HepG2 (cell line): ENCODE data around the gene TNFAIP2. TPM values are rescaled to one million over a fixed set of nuclear protein-coding genes. Genes with fewer than 3 reads are reported as not detected.
A peak's percentile ranks its signal among the peaks of the same experiment; 100 is the strongest.

Experiments
- ATAC-seq: fragments of 200-7000 bp; cut with Tn5 transposase; 3 replicates; pipeline ENCODE4 v1.9.1; 2020; ENCODE audit warnings: mild to moderate bottlenecking, moderate library complexity
- BruUV-seq: library from RNA; stranded (reverse); fragments of 400-500 nt; replicated peaks from 2 replicates; lab custom pipeline; 2021; lab: Mats Ljungman, UMichigan
- CTCF ChIA-PET: fragments of 300-600 bp; formaldehyde crosslinking; extraction: SDS; loops from one replicate; lab custom pipeline; 2021; ENCODE audit warnings: low total read pairs, inconsistent platforms, low intra/inter-chr PET ratio; lab: Yijun Ruan, JAX
- POLR2A ChIA-PET: fragments of 350-600 bp; sonication (Branson Sonifier 250); formaldehyde crosslinking; loops from one replicate; lab custom pipeline; 2020; ENCODE audit warnings: antibody characterized with exemption, inconsistent platforms; lab: Yijun Ruan, JAX
- DNase-seq: peaks from one replicate; pipeline ENCODE4 v3.0.0-alpha.2; 2015; ENCODE audit warnings: low spot score
- FAIRE-seq: peaks from 3 replicates; lab custom pipeline; 2011; peaks lifted over from hg19 to GRCh38; lab: Jason Lieb, UNC
- H2AFZ ChIP-seq: one replicate; pipeline ENCODE4 v1.6.1; 2011; ENCODE audit warnings: low read length, inconsistent platforms
- H3K27ac ChIP-seq: fragments of 300-600 bp; 3 replicates; pipeline ENCODE4 v1.8.0; 2011; ENCODE audit warnings: mixed run types, mild to moderate bottlenecking, mixed read lengths, low read length, inconsistent platforms; ENCODE audit not compliant: insufficient read depth; ENCODE audit errors: extremely low read length
- H3K27me3 ChIP-seq, 2 experiments: fragments of 200-600 bp in 1 of 2; 2 replicates in 1 of 2; 3 replicates in 1 of 2; pipeline versions ENCODE4 v1.6.0 to v1.8.0; 2011; ENCODE audit warnings: low read length in 2 of 2, mild to moderate bottlenecking in 2 of 2, moderate library complexity in 2 of 2, inconsistent platforms in 1 of 2; ENCODE audit not compliant: insufficient read depth in 2 of 2, control insufficient read depth in 1 of 2
- H3K36me3 ChIP-seq, 2 experiments: fragments of 200-600 bp in 1 of 2; replicated peaks in 1 of 2; 2 replicates in 1 of 2; 3 replicates in 1 of 2; pipeline versions ENCODE4 v1.5.1 to v1.8.0; 2011; ENCODE audit warnings: low read length in 2 of 2, inconsistent platforms in 1 of 2; ENCODE audit not compliant: insufficient read depth in 2 of 2, control insufficient read depth in 1 of 2
- H3K4me1 ChIP-seq: 2 replicates; pipeline ENCODE4 v1.5.1; 2012; ENCODE audit warnings: low read length, inconsistent platforms; ENCODE audit not compliant: insufficient read depth
- H3K4me2 ChIP-seq: 2 replicates; pipeline ENCODE4 v1.6.0; 2011; ENCODE audit warnings: low read depth, low read length, inconsistent platforms
- H3K4me3 ChIP-seq, 3 experiments: fragments of 200-600 bp in 1 of 3; sonication (generic), shearing (Covaris generic) in 1 of 3; replicated peaks in 1 of 3; 2 replicates each; pipeline ENCODE4 v1.5.1; 2011 to 2016; ENCODE audit warnings: low read length in 3 of 3, inconsistent platforms in 2 of 3, low read depth in 2 of 3, mild to moderate bottlenecking in 2 of 3, control low read depth in 1 of 3, mixed read lengths in 1 of 3; ENCODE audit not compliant: insufficient read depth in 1 of 3
- H3K79me2 ChIP-seq: one replicate; pipeline ENCODE4 v1.6.1; 2011; ENCODE audit warnings: low read length, inconsistent platforms; ENCODE audit not compliant: insufficient read depth
- H3K9ac ChIP-seq: 2 replicates; pipeline ENCODE4 v1.6.0; 2011; ENCODE audit warnings: mild to moderate bottlenecking, low read depth, low read length, inconsistent platforms; ENCODE audit not compliant: insufficient read depth
- H3K9me3 ChIP-seq: 2 replicates; pipeline ENCODE4 v1.5.1; 2012; ENCODE audit warnings: mild to moderate bottlenecking, low read length
- H4K20me1 ChIP-seq: 2 replicates; pipeline ENCODE4 v1.6.0; 2011; ENCODE audit warnings: inconsistent platforms, mild to moderate bottlenecking, low read length, moderate library complexity; ENCODE audit not compliant: insufficient read depth
- ARNT2 ChIP-seq: sonication (generic); formaldehyde crosslinking; IDR thresholded peaks from 2 replicates; pipeline ENCODE4 v1.8.0; 2022; ENCODE audit warnings: mild to moderate bottlenecking, low read depth, missing genetic modification reagents, moderate library complexity
- CBX5 ChIP-seq: sonication (generic); formaldehyde crosslinking; IDR thresholded peaks from 2 replicates; pipeline ENCODE4 v1.4.0; 2020; ENCODE audit warnings: missing genetic modification reagents, borderline replicate concordance
- HOXA3 ChIP-seq: sonication (generic); formaldehyde crosslinking; IDR thresholded peaks from 2 replicates; pipeline ENCODE4 v1.5.0; 2020; ENCODE audit warnings: missing genetic modification reagents
- HOXA9 ChIP-seq: sonication (generic); formaldehyde crosslinking; IDR thresholded peaks from 2 replicates; pipeline ENCODE4 v1.8.1; 2022; ENCODE audit warnings: missing genetic modification reagents, mild to moderate bottlenecking, moderate library complexity, borderline replicate concordance
- NFIC ChIP-seq: IDR thresholded peaks from 2 replicates; pipeline ENCODE4 v1.6.1; 2012; ENCODE audit warnings: mild to moderate bottlenecking, low read length, inconsistent platforms
- NFKB2 ChIP-seq: sonication (generic); formaldehyde crosslinking; IDR thresholded peaks from 2 replicates; pipeline ENCODE4 v1.4.0; 2020; ENCODE audit warnings: missing genetic modification reagents, borderline replicate concordance
- POLR2A ChIP-seq, 2 experiments: IDR thresholded peaks; 2 replicates each; pipeline ENCODE4 v1.6.1; 2011; ENCODE audit warnings: low read depth in 2 of 2, low read length in 2 of 2, mild to moderate bottlenecking in 1 of 2, moderate library complexity in 1 of 2; ENCODE audit not compliant: insufficient read depth in 1 of 2
- POLR2AphosphoS5 ChIP-seq: IDR thresholded peaks from 2 replicates; pipeline ENCODE4 v1.6.1; 2012; ENCODE audit warnings: low read depth, low read length
- ZFY ChIP-seq: sonication (generic); formaldehyde crosslinking; IDR thresholded peaks from 2 replicates; pipeline ENCODE4 v1.4.0; 2020; ENCODE audit warnings: missing genetic modification reagents
- ZFYVE20 ChIP-seq: sonication (generic); formaldehyde crosslinking; IDR thresholded peaks from 2 replicates; pipeline ENCODE4 v1.8.0; 2023; ENCODE audit warnings: low read depth, mild to moderate bottlenecking, moderate library complexity, missing genetic modification reagents, borderline replicate concordance
- ZNF296 ChIP-seq: sonication (generic); formaldehyde crosslinking; conservative IDR thresholded peaks from 2 replicates; pipeline ENCODE4 v1.5.0; 2020; ENCODE audit warnings: mild to moderate bottlenecking, missing genetic modification reagents
- ZNF431 ChIP-seq: sonication (generic); formaldehyde crosslinking; IDR thresholded peaks from 2 replicates; pipeline ENCODE4 v1.9.0; 2022; ENCODE audit warnings: missing genetic modification reagents, low read depth, mild to moderate bottlenecking, borderline replicate concordance
- ZNF468 ChIP-seq: sonication (generic); formaldehyde crosslinking; IDR thresholded peaks from 2 replicates; pipeline ENCODE4 v1.8.0; 2022; ENCODE audit warnings: mild to moderate bottlenecking, moderate library complexity, missing genetic modification reagents
- ZNF775 ChIP-seq: sonication (generic); formaldehyde crosslinking; IDR thresholded peaks from 2 replicates; pipeline ENCODE4 v1.4.0; 2020; ENCODE audit warnings: missing genetic modification reagents, mild to moderate bottlenecking, moderate library complexity, borderline replicate concordance
- WGBS: methylation state at CpG from one replicate; pipeline ENCODE4 v1.1.6; 2017; ENCODE audit warnings: low lambda C conversion rate; 5-methylcytosine and 5-hydroxymethylcytosine counted together
- in situ Hi-C: cut with HindIII; loops from 2 replicates; pipeline ENCODE4 v1.10.0; 2017; ENCODE audit warnings: low pct_unique_long_range_greater_than_20kb; ENCODE audit not compliant: extremely low pct_ligation_motif_present
- intact Hi-C: fragments of 100-400 bp; cut with micrococcal nuclease; formaldehyde crosslinking; loops from one replicate; pipeline ENCODE4 v1.10.0; 2022; ENCODE audit not compliant: unreplicated experiment
- polyA plus RNA-seq, 8 experiments: library from polyadenylated mRNA; depleted of rRNA in 3 of 8; stranded (reverse) in 7 of 8; unstranded in 1 of 8; fragments of >200 nt; fragmentation: Illumina TruSeq in 4 of 8; extraction: Trizol in 4 of 8; gene quantifications; 2 replicates each; pipeline versions ENCODE4 v1.2.1 to v1.2.3, GENCODE V29; 2011 to 2016; ENCODE audit warnings: low read depth in 4 of 8, missing spikeins in 1 of 8, mixed read lengths in 1 of 8; ENCODE audit not compliant: insufficient read depth in 1 of 8
- total RNA-seq, 5 experiments: library from RNA; depleted of rRNA; stranded (reverse); fragments of >200 nt; fragmentation: Illumina TruSeq; extraction: Trizol; gene quantifications; 2 replicates each; pipeline ENCODE4 v1.2.3, GENCODE V29; 2016; ENCODE audit warnings: low read depth in 1 of 5
- TF ChIP-seq, protein P1 (sequence below): sonication (generic); formaldehyde crosslinking; IDR thresholded peaks from 2 replicates; pipeline ENCODE4 v1.4.0; 2020; ENCODE audit warnings: missing genetic modification reagents
- TF ChIP-seq, protein P2 (sequence below): sonication (generic); formaldehyde crosslinking; IDR thresholded peaks from 2 replicates; pipeline ENCODE4 v1.8.0; 2022; ENCODE audit warnings: missing genetic modification reagents, mild to moderate bottlenecking, borderline replicate concordance
- TF ChIP-seq, protein P3 (sequence below): fragments of 450-650 bp; IDR thresholded peaks from 2 replicates; pipeline ENCODE4 v1.6.1; 2016
- TF ChIP-seq, protein P4 (sequence below): sonication (generic); formaldehyde crosslinking; conservative IDR thresholded peaks from 2 replicates; pipeline ENCODE4 v1.8.0; 2022; ENCODE audit warnings: mild to moderate bottlenecking, moderate library complexity, missing genetic modification reagents

The TNFAIP2 gene
- total and polyA plus RNA-seq, 2 of the 13 experiments (the other 11 are each of a cell fraction or from before 2014, with no cell fraction given) = 0.46 to 1.5 TPM

DNA sequence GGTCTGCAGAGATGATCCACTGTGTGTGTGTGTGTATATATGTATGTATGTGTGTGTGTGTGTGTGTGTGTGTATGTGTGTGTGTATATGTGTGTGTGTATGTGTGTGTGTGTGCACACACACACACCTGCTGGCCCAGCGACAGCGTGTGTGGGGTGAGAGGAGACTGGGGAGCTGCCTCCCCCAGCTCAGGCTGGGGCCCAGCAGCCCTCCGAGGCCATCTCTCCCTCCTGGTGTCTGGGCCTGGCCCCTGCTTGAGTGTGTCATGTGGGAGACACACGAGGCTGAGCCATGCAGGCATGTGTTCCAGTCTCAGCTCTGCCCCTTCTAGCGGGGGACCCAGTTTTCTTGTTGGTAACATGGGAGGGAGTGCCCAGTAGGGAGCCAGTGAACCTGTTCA, 10.0 kb upstream of the TNFAIP2 start:
- Histone ChIP-seq H3K4me3 (no peak overlapping the region), H3K27me3 (0 out of 5 replicates have a peak, but pooled peaks cover 0 to 2% of the 10 kb centered on the region in 2 experiments), H3K36me3 (peaks cover under 1 to 2% of the 10 kb centered on the region in 2 experiments; a peak in 1 of 5 replicates), H3K79me2 (no peaks in the 10 kb centered on the region), H3K27ac (no peak overlapping the region), H3K4me2 (peak overlapping the region; percentile 24; the same call in 1 of the 2 replicates), H3K4me1 (peaks cover 87% of the 10 kb centered on the region), H4K20me1 (peaks cover 4% of the 10 kb centered on the region; the same call in 1 of the 2 replicates), H3K9me3 (no peaks in the 10 kb centered on the region), H2AFZ (no peak overlapping the region), H3K9ac (0 out of 2 replicates have a peak overlapping the region, but pooled peaks have one; percentile 7)
- no TSS peak for BruUV-seq
- intact Hi-C loops (no loop called here), in situ Hi-C loops (no loop called here)
- FAIRE-seq (no peak), ATAC-seq (peak; percentile 16), DNase-seq (no peak)
- WGBS = no CpG with 5 or more reads among the region's 5 CpGs
- CTCF ChIA-PET = no interaction called here
- POLR2A ChIA-PET = interaction anchor here (0.6 to 5.9 kb wide), 6 partner anchors 8 to 220 kb away, joined by 3 to 55 read pairs (median 4); no protein-coding TSS in a partner anchor
- no peak for TF ChIP-seq ZNF296 (CRISPR knock-in tag)
- TF ChIP-seq, protein P1, sequence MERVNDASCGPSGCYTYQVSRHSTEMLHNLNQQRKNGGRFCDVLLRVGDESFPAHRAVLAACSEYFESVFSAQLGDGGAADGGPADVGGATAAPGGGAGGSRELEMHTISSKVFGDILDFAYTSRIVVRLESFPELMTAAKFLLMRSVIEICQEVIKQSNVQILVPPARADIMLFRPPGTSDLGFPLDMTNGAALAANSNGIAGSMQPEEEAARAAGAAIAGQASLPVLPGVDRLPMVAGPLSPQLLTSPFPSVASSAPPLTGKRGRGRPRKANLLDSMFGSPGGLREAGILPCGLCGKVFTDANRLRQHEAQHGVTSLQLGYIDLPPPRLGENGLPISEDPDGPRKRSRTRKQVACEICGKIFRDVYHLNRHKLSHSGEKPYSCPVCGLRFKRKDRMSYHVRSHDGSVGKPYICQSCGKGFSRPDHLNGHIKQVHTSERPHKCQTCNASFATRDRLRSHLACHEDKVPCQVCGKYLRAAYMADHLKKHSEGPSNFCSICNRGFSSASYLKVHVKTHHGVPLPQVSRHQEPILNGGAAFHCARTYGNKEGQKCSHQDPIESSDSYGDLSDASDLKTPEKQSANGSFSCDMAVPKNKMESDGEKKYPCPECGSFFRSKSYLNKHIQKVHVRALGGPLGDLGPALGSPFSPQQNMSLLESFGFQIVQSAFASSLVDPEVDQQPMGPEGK (CRISPR knock-in tag) = 0 out of 2 replicates have a peak, but pooled peaks have one; percentile 4
- TF ChIP-seq, protein P2, sequence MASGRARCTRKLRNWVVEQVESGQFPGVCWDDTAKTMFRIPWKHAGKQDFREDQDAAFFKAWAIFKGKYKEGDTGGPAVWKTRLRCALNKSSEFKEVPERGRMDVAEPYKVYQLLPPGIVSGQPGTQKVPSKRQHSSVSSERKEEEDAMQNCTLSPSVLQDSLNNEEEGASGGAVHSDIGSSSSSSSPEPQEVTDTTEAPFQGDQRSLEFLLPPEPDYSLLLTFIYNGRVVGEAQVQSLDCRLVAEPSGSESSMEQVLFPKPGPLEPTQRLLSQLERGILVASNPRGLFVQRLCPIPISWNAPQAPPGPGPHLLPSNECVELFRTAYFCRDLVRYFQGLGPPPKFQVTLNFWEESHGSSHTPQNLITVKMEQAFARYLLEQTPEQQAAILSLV = no peak
- 0 out of 2 replicates have a peak, but pooled peaks have one; percentile 10 for TF ChIP-seq POLR2AphosphoS5
- 0 out of 2 replicates have a peak, but pooled peaks have one; percentile 6 for TF ChIP-seq NFKB2 (CRISPR knock-in tag)
- TF ChIP-seq ZFYVE20 (CRISPR knock-in tag) = peak; percentile 71; the same call in 1 of the 2 replicates
- 0 out of 2 replicates have a peak, but pooled peaks have one; percentile 31 for TF ChIP-seq HOXA9 (CRISPR knock-in tag)
- TF ChIP-seq ZNF468 = 0 out of 2 replicates have a peak, but pooled peaks have one; percentile 66
- 0 out of 2 replicates have a peak, but pooled peaks have one; percentile 9 for TF ChIP-seq ZNF431 (CRISPR knock-in tag)
- TF ChIP-seq ZFY (CRISPR knock-in tag) = peak; percentile 26; the same call in 1 of the 2 replicates
- no peak for TF ChIP-seq NFIC
- peak; percentile 24; the same call in 1 of the 2 replicates for TF ChIP-seq HOXA3
- TF ChIP-seq ARNT2 (CRISPR knock-in tag) = 0 out of 2 replicates have a peak, but pooled peaks have one; percentile 26
- TF ChIP-seq ZNF775 (CRISPR knock-in tag) = 0 out of 2 replicates have a peak, but pooled peaks have one; percentile 19
- no peak for TF ChIP-seq CBX5
- TF ChIP-seq, protein P3, sequence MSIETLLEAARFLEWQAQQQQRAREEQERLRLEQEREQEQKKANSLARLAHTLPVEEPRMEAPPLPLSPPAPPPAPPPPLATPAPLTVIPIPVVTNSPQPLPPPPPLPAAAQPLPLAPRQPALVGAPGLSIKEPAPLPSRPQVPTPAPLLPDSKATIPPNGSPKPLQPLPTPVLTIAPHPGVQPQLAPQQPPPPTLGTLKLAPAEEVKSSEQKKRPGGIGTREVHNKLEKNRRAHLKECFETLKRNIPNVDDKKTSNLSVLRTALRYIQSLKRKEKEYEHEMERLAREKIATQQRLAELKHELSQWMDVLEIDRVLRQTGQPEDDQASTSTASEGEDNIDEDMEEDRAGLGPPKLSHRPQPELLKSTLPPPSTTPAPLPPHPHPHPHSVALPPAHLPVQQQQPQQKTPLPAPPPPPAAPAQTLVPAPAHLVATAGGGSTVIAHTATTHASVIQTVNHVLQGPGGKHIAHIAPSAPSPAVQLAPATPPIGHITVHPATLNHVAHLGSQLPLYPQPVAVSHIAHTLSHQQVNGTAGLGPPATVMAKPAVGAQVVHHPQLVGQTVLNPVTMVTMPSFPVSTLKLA = peak; percentile 86
- TF ChIP-seq, protein P4, sequence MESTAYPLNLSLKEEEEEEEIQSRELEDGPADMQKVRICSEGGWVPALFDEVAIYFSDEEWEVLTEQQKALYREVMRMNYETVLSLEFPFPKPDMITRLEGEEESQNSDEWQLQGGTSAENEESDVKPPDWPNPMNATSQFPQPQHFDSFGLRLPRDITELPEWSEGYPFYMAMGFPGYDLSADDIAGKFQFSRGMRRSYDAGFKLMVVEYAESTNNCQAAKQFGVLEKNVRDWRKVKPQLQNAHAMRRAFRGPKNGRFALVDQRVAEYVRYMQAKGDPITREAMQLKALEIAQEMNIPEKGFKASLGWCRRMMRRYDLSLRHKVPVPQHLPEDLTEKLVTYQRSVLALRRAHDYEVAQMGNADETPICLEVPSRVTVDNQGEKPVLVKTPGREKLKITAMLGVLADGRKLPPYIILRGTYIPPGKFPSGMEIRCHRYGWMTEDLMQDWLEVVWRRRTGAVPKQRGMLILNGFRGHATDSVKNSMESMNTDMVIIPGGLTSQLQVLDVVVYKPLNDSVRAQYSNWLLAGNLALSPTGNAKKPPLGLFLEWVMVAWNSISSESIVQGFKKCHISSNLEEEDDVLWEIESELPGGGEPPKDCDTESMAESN = peak; percentile 22; the same call in 1 of the 2 replicates
- TF ChIP-seq POLR2A (IDR thresholded peaks at IDR 0.05; ENCODE audit: insufficient read depth in 1 of 2, low read depth in 2 of 2, low read length in 2 of 2) = peak; percentile 14 to 21; a peak in 1 of 4 replicates
